HG03571 (cell line): ENCODE measurements around the gene SGCA.

ENCODE experiments used
- ATAC-seq: cut with Tn5 transposase; IDR thresholded peaks from one replicate; pipeline ENCODE4 v1.9.1; 2021; ENCODE audit not compliant: unreplicated experiment

Gene SGCA

GRCh38 chr17:50181591-50182560, 16.1 kb downstream of the SGCA start:
- ATAC-seq, result no peak

- ATAC-seq, result no peak
These were observed 17.1 kb downstream of the SGCA start for GRCh38 chr17:50182783-50183420.

GRCh38 chr17:50183421-50183994, 17.7 kb downstream of the SGCA start:
- no peak for ATAC-seq

GRCh38 chr17:50184064-50184463, 18.3 kb downstream of the SGCA start:
- ATAC-seq, result no peak

GRCh38 chr17:50184611-50185398, 19.0 kb downstream of the SGCA start:
- ATAC-seq, result no peak

- ATAC-seq, result no peak
These were observed 20.0 kb downstream of the SGCA start for GRCh38 chr17:50185631-50186471.

- ATAC-seq, result no peak
These were observed 21.0 kb downstream of the SGCA start for GRCh38 chr17:50186661-50187393.

GRCh38 chr17:50187394-50187725, 21.6 kb downstream of the SGCA start:
- no peak for ATAC-seq

GRCh38 chr17:50187751-50188530, 22.1 kb downstream of the SGCA start:
- no peak for ATAC-seq

- no peak for ATAC-seq
These were observed 22.7 kb downstream of the SGCA start for GRCh38 chr17:50188531-50188920.

- ATAC-seq, result no peak
These were observed 23.2 kb downstream of the SGCA start for GRCh38 chr17:50188921-50189549.

- no peak for ATAC-seq
These were observed 23.9 kb downstream of the SGCA start for GRCh38 chr17:50189550-50190292.

GRCh38 chr17:50190293-50190602, 24.4 kb downstream of the SGCA start:
- ATAC-seq, result no peak

- ATAC-seq, result no peak
These were observed 25.0 kb downstream of the SGCA start for GRCh38 chr17:50190603-50191358.

- ATAC-seq, result no peak
These were observed 25.7 kb downstream of the SGCA start for GRCh38 chr17:50191359-50192143.

GRCh38 chr17:50192144-50192617, 26.4 kb downstream of the SGCA start:
- no peak for ATAC-seq
